Astrocyte of the cerebellum (primary cell): ENCODE results near the gene TNIK.

Experiments
- DNase-seq: peaks from one replicate; pipeline ENCODE4 v3.0.0-alpha.2; 2011; ENCODE audit warnings: low read depth
- H3K4me3 ChIP-seq: 2 replicates; pipeline ENCODE4 v1.5.1; 2011; ENCODE audit warnings: mild to moderate bottlenecking, low read depth, low read length, moderate library complexity
- CTCF ChIP-seq: IDR thresholded peaks from 2 replicates; pipeline ENCODE4 v1.5.1; 2012; ENCODE audit warnings: low read length, low read depth, moderate library complexity, mild to moderate bottlenecking; ENCODE audit errors: missing control alignments
- in situ Hi-C: cut with HindIII; loops from 2 replicates; pipeline ENCODE4 v1.10.0; 2017; ENCODE audit warnings: low sequenced_read_pairs

The TNIK gene

GRCh38 chr3:171342200-171342599 is 118.0 kb downstream of the TNIK start:
- TF ChIP-seq CTCF: no peak
- H3K4me3 ChIP-seq: no peak overlapping the region
- DNase-seq: no peak
- in situ Hi-C loops: no loop called here

GRCh38 chr3:171340434-171340833 is 119.8 kb downstream of the TNIK start:
- DNase-seq: no peak
- in situ Hi-C loops: no loop called here
- no peak for TF ChIP-seq CTCF
- no peak overlapping the region for H3K4me3 ChIP-seq

DNA sequence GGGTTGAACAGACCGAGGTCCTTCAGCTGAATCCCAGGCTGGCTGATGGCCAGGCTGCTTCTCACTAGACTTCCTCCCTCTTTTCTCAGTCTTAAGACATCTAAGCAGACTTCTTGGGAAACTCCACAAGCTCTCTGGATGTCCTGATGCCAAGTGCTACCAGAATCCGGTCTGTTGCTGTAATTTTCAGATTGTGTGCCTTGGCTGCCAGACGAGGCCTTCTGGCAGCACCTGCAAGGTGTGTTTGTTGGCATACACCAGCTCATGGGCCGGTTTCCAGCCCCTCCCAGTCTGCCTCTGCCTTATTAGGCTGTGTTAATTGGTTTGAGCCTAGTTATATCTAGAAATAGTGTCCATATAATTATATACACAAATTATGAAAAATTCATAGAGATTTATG is 120.6 kb downstream of the TNIK start:
- H3K4me3 ChIP-seq: no peak overlapping the region
- in situ Hi-C loops: no loop called here
- no peak for DNase-seq
- no peak for TF ChIP-seq CTCF

DNA sequence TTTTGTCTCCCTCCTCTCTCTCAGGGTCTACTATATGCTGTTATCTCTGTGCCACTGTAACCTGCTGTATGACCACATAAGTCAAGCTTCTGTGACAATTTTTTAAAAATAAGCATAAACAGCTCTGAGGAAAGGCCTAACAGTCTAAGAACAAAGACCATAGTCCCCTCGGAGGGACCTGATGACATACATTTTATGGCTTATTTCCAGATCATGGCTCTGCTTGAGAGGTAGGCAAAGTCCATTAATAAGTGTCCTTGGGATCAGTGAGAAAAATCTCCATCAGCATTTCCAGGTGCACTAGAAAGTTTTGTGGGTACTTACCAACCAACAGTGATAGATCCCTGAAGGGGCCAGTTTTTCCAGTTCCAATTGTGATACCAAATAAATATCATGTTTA is 123.8 kb downstream of the TNIK start:
- in situ Hi-C loops: no loop called here
- no peak for TF ChIP-seq CTCF
- no peak overlapping the region for H3K4me3 ChIP-seq
- DNase-seq: no peak

DNA sequence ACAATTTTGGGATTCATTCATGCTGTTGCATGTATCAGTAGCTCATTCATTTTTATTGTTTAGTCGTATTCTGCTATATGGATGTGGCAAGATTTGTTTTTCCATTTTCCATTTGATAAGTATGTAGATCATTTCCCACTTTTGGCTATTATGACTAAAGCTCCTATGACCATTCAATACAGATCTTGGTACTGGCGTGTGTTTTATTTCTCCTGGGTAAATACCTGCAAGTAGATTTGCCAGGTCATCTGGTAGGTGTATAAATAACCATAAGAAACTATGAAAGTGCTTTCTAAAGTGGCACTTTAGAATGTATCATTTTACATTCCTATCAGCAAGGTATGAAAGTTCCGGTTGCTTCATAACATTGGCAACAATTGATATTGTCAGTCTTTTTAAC is 124.6 kb downstream of the TNIK start:
- no peak overlapping the region for H3K4me3 ChIP-seq
- no peak for TF ChIP-seq CTCF
- in situ Hi-C loops: no loop called here
- DNase-seq: no peak

- no peak for TF ChIP-seq CTCF
- H3K4me3 ChIP-seq: no peak overlapping the region
- DNase-seq: no peak
- in situ Hi-C loops: no loop called here
These were observed 125.8 kb downstream of the TNIK start for GRCh38 chr3:171334465-171334811.
